Naive thymus-derived CD8-positive, alpha-beta T cell (primary cell): ENCODE measurements around the gene FOS. TPM values are rescaled to one million over a fixed set of nuclear protein-coding genes. Genes with fewer than 3 reads are reported as not detected.

ENCODE experiments used
- ATAC-seq, 2 donors: fragments of 150-1000 bp; cut with Tn5 transposase in 1 of 2; sonication (Bioruptor Pico), chemical (Tn5 transposase) in 1 of 2; 1 replicate in 1 of 2; 2 replicates in 1 of 2; pipeline ENCODE4 v1.10.0; 2021; ENCODE audit warnings: mild to moderate bottlenecking in 2 of 2, moderate library complexity in 2 of 2
- POLR2A ChIA-PET: fragments of 350-600 bp; sonication (Branson Sonifier 250); formaldehyde crosslinking; loops from one replicate; lab custom pipeline; 2021; ENCODE audit warnings: antibody characterized with exemption; lab: Charles Lee
- DNase-seq, 10 donors: peaks; one replicate each; pipeline versions ENCODE4 v3.0.0 to v3.0.0-alpha.2; 2020 to 2022
- H3K27ac Mint-ChIP-seq, 10 donors: one replicate each; pipeline ENCODE4 v1.8.0; 2020 to 2022; ENCODE audit warnings: mild to moderate bottlenecking in 10 of 10, mixed read lengths in 10 of 10, moderate library complexity in 4 of 10, inconsistent platforms in 1 of 10
- H3K27me3 Mint-ChIP-seq, 5 donors: one replicate each; pipeline ENCODE4 v1.8.0; 2021 to 2022; ENCODE audit warnings: mixed read lengths in 5 of 5
- H3K36me3 Mint-ChIP-seq, 3 donors: one replicate each; pipeline ENCODE4 v1.8.0; 2020 to 2022; ENCODE audit warnings: mixed read lengths in 3 of 3, mild to moderate bottlenecking in 2 of 3, inconsistent platforms in 1 of 3
- H3K4me1 Mint-ChIP-seq, 4 donors: one replicate each; pipeline ENCODE4 v1.8.0; 2021 to 2022; ENCODE audit warnings: mixed read lengths in 4 of 4
- H3K4me3 Mint-ChIP-seq, 10 donors: one replicate each; pipeline ENCODE4 v1.8.0; 2020 to 2022; ENCODE audit warnings: mild to moderate bottlenecking in 10 of 10, mixed read lengths in 10 of 10, moderate library complexity in 6 of 10, inconsistent platforms in 1 of 10
- H3K9me3 Mint-ChIP-seq, 9 donors: one replicate each; pipeline ENCODE4 v1.8.0; 2020 to 2022; ENCODE audit warnings: mixed read lengths in 9 of 9, mild to moderate bottlenecking in 3 of 9, inconsistent platforms in 1 of 9, moderate library complexity in 1 of 9
- polyA plus RNA-seq, 3 donors: library from polyadenylated mRNA; unstranded; fragments of 300-500 nt; fragmentation: Illumina TruSeq; gene quantifications; one replicate each; pipeline ENCODE4 v1.2.3, GENCODE V29; 2021
- total RNA-seq, 8 experiments: library from RNA in 2 of 8; stranded (reverse) in 2 of 8; gene quantifications; one replicate each; pipeline ENCODE4 v1.2.3 and lab custom pipeline; 2021 to 2026

FOS gene
- total and polyA plus RNA-seq, 5 experiments from 2014 or later, result 9.4 to 510 (median 80.3) TPM

- Mint-ChIP-seq H3K4me3 (peak overlapping the region in 1 of 10 donors; percentile 2), H3K36me3 (no peaks in the 10 kb centered on the region), H3K9me3 (no peaks in the 10 kb centered on the region), H3K27me3 (no peaks in the 10 kb centered on the region), H3K4me1 (peaks cover 17 to 58% (median 54%) of the 10 kb centered on the region in 4 donors), H3K27ac (peak overlapping the region in 7 of 10 donors; percentile 16 to 89 (median 75))
- DNase-seq, result no peak
- POLR2A ChIA-PET, result interaction anchor here (1.1 kb wide), 1 partner anchor 13 kb away, joined by 4 read pairs; no protein-coding TSS in a partner anchor
- no peak for ATAC-seq
Measured at GRCh38 chr14:75252254-75252837, 26.3 kb upstream of the FOS start.

- peaks cover 12 to 56% (median 47%) of the 10 kb centered on the region in 4 donors for H3K4me1 Mint-ChIP-seq
- peak overlapping the region in 8 of 10 donors; percentile 7 to 90 (median 60) for H3K27ac Mint-ChIP-seq
Measured at GRCh38 chr14:75254381-75254822, 24.2 kb upstream of the FOS start.

GRCh38 chr14:75254901-75255584 is 23.6 kb upstream of the FOS start:
- POLR2A ChIA-PET, result no interaction called here
- ATAC-seq, result no peak
- peaks cover 10 to 56% (median 48%) of the 10 kb centered on the region in 4 donors for H3K4me1 Mint-ChIP-seq

More at GRCh38 chr14:75254381-75254822, 24.2 kb upstream of the FOS start:
- H3K27me3 Mint-ChIP-seq, result peaks cover 0 to 1% (median 0%) of the 10 kb centered on the region in 5 donors
- no peak for ATAC-seq
- no peaks in the 10 kb centered on the region for H3K36me3 Mint-ChIP-seq
- no peak overlapping the region for H3K4me3 Mint-ChIP-seq
- no peak for DNase-seq
- POLR2A ChIA-PET, result interaction anchor here (0.7 kb wide), 2 partner anchors 35 to 47 kb away, joined by 3 read pairs; no protein-coding TSS in a partner anchor
- peaks cover 0 to 3% (median 0%) of the 10 kb centered on the region in 9 donors for H3K9me3 Mint-ChIP-seq

GRCh38 chr14:75258079-75258802 is 20.4 kb upstream of the FOS start:
- Mint-ChIP-seq H3K27ac (peak overlapping the region; percentile 96 to 100 (median 100)), H3K4me1 (peaks cover 6 to 42% (median 35%) of the 10 kb centered on the region in 4 donors), H3K9me3 (peaks cover 0 to 3% (median 0%) of the 10 kb centered on the region in 9 donors), H3K4me3 (peak overlapping the region; percentile 77 to 92 (median 87)), H3K36me3 (no peaks in the 10 kb centered on the region), H3K27me3 (peaks cover 0 to 1% (median 0%) of the 10 kb centered on the region in 5 donors)
- DNase-seq (no peak), ATAC-seq (no peak)
- POLR2A ChIA-PET, result interaction anchor here (0.6 to 1.9 kb wide), 10 partner anchors 9 to 132 kb away, joined by 4 to 28 read pairs (median 7); partner anchors contain the start of gene NEK9

More at GRCh38 chr14:75254901-75255584, 23.6 kb upstream of the FOS start:
- DNase-seq, result no peak
- Mint-ChIP-seq H3K27ac (peak overlapping the region in 8 of 10 donors; percentile 33 to 90 (median 73)), H3K36me3 (no peaks in the 10 kb centered on the region), H3K9me3 (peaks cover 0 to 3% (median 0%) of the 10 kb centered on the region in 9 donors), H3K4me3 (peak overlapping the region in 1 of 10 donors; percentile 4), H3K27me3 (peaks cover 0 to 1% (median 0%) of the 10 kb centered on the region in 5 donors)

- Mint-ChIP-seq H3K27me3 (peaks cover 0 to 1% (median 0%) of the 10 kb centered on the region in 5 donors), H3K36me3 (no peaks in the 10 kb centered on the region), H3K9me3 (peaks cover 0 to 3% (median 0%) of the 10 kb centered on the region in 9 donors), H3K4me3 (peak overlapping the region; percentile 77 to 92 (median 87)), H3K4me1 (peaks cover 6 to 41% (median 35%) of the 10 kb centered on the region in 4 donors), H3K27ac (peak overlapping the region; percentile 99 to 100 (median 100))
- DNase-seq (peak; percentile 98 to 100 (median 99)), ATAC-seq (peak; percentile 82 to 86)
- POLR2A ChIA-PET, result interaction anchor here (0.6 to 1.9 kb wide), 12 partner anchors 10 to 132 kb away, joined by 3 to 28 read pairs (median 6); partner anchors contain the start of gene NEK9
Measured at GRCh38 chr14:75258803-75259509, 19.7 kb upstream of the FOS start.

- H3K36me3 Mint-ChIP-seq, result no peaks in the 10 kb centered on the region
- DNase-seq (no peak), ATAC-seq (no peak)
- H3K4me1 Mint-ChIP-seq, result peaks cover 6 to 41% (median 33%) of the 10 kb centered on the region in 4 donors
- H3K27me3 Mint-ChIP-seq, result peaks cover 0 to 1% (median 0%) of the 10 kb centered on the region in 5 donors
- POLR2A ChIA-PET, result interaction anchor here (0.9 to 1.9 kb wide), 9 partner anchors 9 to 133 kb away, joined by 3 to 28 read pairs (median 7); partner anchors contain the start of gene NEK9
- peak overlapping the region; percentile 77 to 92 (median 87) for H3K4me3 Mint-ChIP-seq
- peak overlapping the region; percentile 99 to 100 (median 100) for H3K27ac Mint-ChIP-seq
- H3K9me3 Mint-ChIP-seq, result peaks cover 0 to 3% (median 0%) of the 10 kb centered on the region in 9 donors
Measured at GRCh38 chr14:75259510-75259855, 19.1 kb upstream of the FOS start.

GRCh38 chr14:75260025-75260763 is 18.4 kb upstream of the FOS start:
- Mint-ChIP-seq H3K9me3 (peaks cover 0 to 3% (median 0%) of the 10 kb centered on the region in 9 donors), H3K4me3 (peak overlapping the region; percentile 20 to 91 (median 82)), H3K4me1 (peaks cover 6 to 41% (median 30%) of the 10 kb centered on the region in 4 donors), H3K27ac (peak overlapping the region; percentile 99 to 100 (median 100)), H3K27me3 (peaks cover 0 to 1% (median 0%) of the 10 kb centered on the region in 5 donors), H3K36me3 (no peaks in the 10 kb centered on the region)
- DNase-seq, result no peak
- POLR2A ChIA-PET, result interaction anchor here (0.5 to 1.5 kb wide), 3 partner anchors 28 to 133 kb away, joined by 3 to 4 read pairs (median 3); partner anchors contain the start of gene NEK9
- ATAC-seq, result no peak

GRCh38 chr14:75261820-75262219 is 16.8 kb upstream of the FOS start:
- POLR2A ChIA-PET, result interaction anchor here (0.6 kb wide), 1 partner anchor 28 kb away, joined by 4 read pairs; no protein-coding TSS in a partner anchor
- Mint-ChIP-seq H3K27me3 (peaks cover 0 to 1% (median 0%) of the 10 kb centered on the region in 5 donors), H3K27ac (peak overlapping the region in 7 of 10 donors; percentile 23 to 99 (median 72)), H3K4me1 (peaks cover 6 to 36% (median 30%) of the 10 kb centered on the region in 4 donors), H3K9me3 (peaks cover 0 to 3% (median 0%) of the 10 kb centered on the region in 9 donors), H3K4me3 (no peak overlapping the region), H3K36me3 (no peaks in the 10 kb centered on the region)
- DNase-seq (no peak), ATAC-seq (no peak)

GRCh38 chr14:75262641-75263040 is 16.0 kb upstream of the FOS start:
- H3K36me3 Mint-ChIP-seq, result no peaks in the 10 kb centered on the region
- peak overlapping the region in 4 of 10 donors; percentile 34 to 89 (median 50) for H3K27ac Mint-ChIP-seq
- peaks cover 6 to 29% (median 23%) of the 10 kb centered on the region in 4 donors for H3K4me1 Mint-ChIP-seq
- peaks cover 0 to 1% (median 0%) of the 10 kb centered on the region in 5 donors for H3K27me3 Mint-ChIP-seq
- POLR2A ChIA-PET, result no interaction called here
- peaks cover 0 to 3% (median 0%) of the 10 kb centered on the region in 9 donors for H3K9me3 Mint-ChIP-seq
- ATAC-seq (no peak), DNase-seq (no peak)
- no peak overlapping the region for H3K4me3 Mint-ChIP-seq

GRCh38 chr14:75264036-75264435 is 14.6 kb upstream of the FOS start:
- Mint-ChIP-seq H3K4me1 (peaks cover 2 to 23% (median 15%) of the 10 kb centered on the region in 4 donors), H3K9me3 (peaks cover 0 to 3% (median 0%) of the 10 kb centered on the region in 9 donors), H3K27ac (peak overlapping the region in 2 of 10 donors; percentile 40 to 47), H3K27me3 (peaks cover 0 to 2% (median 0%) of the 10 kb centered on the region in 5 donors), H3K4me3 (no peak overlapping the region), H3K36me3 (no peaks in the 10 kb centered on the region)
- no peak for ATAC-seq
- POLR2A ChIA-PET, result no interaction called here
- no peak for DNase-seq
